Renal cortex interstitium (tissue), 11 donors: Measurements from ENCODE around the gene TRABD2B. TPM values are rescaled to one million over a fixed set of nuclear protein-coding genes. Genes with fewer than 3 reads are reported as not detected.

Source experiments
- DNase-seq, 11 donors: peaks; one replicate each; pipeline ENCODE4 v3.0.0-alpha.2; 2013; ENCODE audit warnings: low read depth in 9 of 11, low spot score in 4 of 11; ENCODE audit errors: extremely low read depth in 1 of 11
- polyA plus RNA-seq, 3 donors: library from polyadenylated mRNA; unstranded; fragments of 120-200 nt; gene quantifications; one replicate each; pipeline ENCODE4 v1.2.1, GENCODE V29; 2013; ENCODE audit not compliant: insufficient read length in 3 of 3

The TRABD2B gene
- polyA plus RNA-seq, 3 donors: 18.7 to 28.0 (median 27.9) TPM

GRCh38 chr1:47751996-47752451, 245.2 kb downstream of the TRABD2B start:
- DNase-seq: peak in 8 of 11 donors; percentile 17 to 56 (median 38)

- DNase-seq: no peak
Observed at GRCh38 chr1:47751193-47751592, 246.0 kb downstream of the TRABD2B start.

GRCh38 chr1:47745715-47746609, 251.2 kb downstream of the TRABD2B start:
- DNase-seq: no peak

GRCh38 chr1:47742890-47743760, 254.1 kb downstream of the TRABD2B start:
- no peak for DNase-seq

GRCh38 chr1:47738560-47739182, 258.5 kb downstream of the TRABD2B start:
- peak in 8 of 11 donors; percentile 42 to 70 (median 66) for DNase-seq

- DNase-seq: no peak
Observed at GRCh38 chr1:47732489-47732888, 264.7 kb downstream of the TRABD2B start.

GRCh38 chr1:47731730-47732129, 265.5 kb downstream of the TRABD2B start:
- no peak for DNase-seq

GRCh38 chr1:47729685-47730084, 267.5 kb downstream of the TRABD2B start:
- DNase-seq: no peak

GRCh38 chr1:47727697-47728085, 269.5 kb downstream of the TRABD2B start:
- DNase-seq: no peak

- no peak for DNase-seq
Observed at GRCh38 chr1:47727051-47727696, 270.0 kb downstream of the TRABD2B start.

GRCh38 chr1:47725992-47726855, 271.0 kb downstream of the TRABD2B start:
- peak in 5 of 11 donors; percentile 76 to 83 (median 79) for DNase-seq

GRCh38 chr1:47725511-47725991, 271.6 kb downstream of the TRABD2B start:
- no peak for DNase-seq

- DNase-seq: no peak
Observed at GRCh38 chr1:47725000-47725473, 272.1 kb downstream of the TRABD2B start.

GRCh38 chr1:47724432-47724999, 272.7 kb downstream of the TRABD2B start:
- DNase-seq: no peak

- no peak for DNase-seq
Observed at GRCh38 chr1:47722909-47723580, 274.1 kb downstream of the TRABD2B start.

- no peak for DNase-seq
Observed at GRCh38 chr1:47722101-47722500, 275.1 kb downstream of the TRABD2B start.

GRCh38 chr1:47720111-47720510, 277.1 kb downstream of the TRABD2B start:
- no peak for DNase-seq
